Measurements from ENCODE around the gene SIT1. TPM values are rescaled to one million over a fixed set of nuclear protein-coding genes. Genes with fewer than 3 reads are reported as not detected.

SIT1 gene
- total RNA-seq, 2 donors from 2014 or later: 0.68 TPM; not detected in 1

GRCh38 chr9:35611230-35611797 lies 39.4 kb downstream of the SIT1 start:
- Histone ChIP-seq H3K9me3 (no peaks in the 10 kb centered on the region), H3K36me3 (peaks cover 24% of the 10 kb centered on the region), H3K4me3 (no peak overlapping the region), H3K4me1 (ENCODE audit: control insufficient read depth in 1 of 2, low read depth in 2 of 2) (peaks cover 7 to 10% of the 10 kb centered on the region in 2 donors), H3K27ac (no peak overlapping the region), H3K27me3 (replicated peaks; ENCODE audit: insufficient read depth) (no peaks in the 10 kb centered on the region)
- no peak for ATAC-seq (ENCODE audit: insufficient number of reproducible peaks, low FRiP score, low read depth)
- peak; percentile 57 for TF ChIP-seq CTCF (IDR thresholded peaks at IDR 0.05)
- no peak for DNase-seq (ENCODE audit: low spot score)

GRCh38 chr9:35609820-35610163 lies 40.9 kb downstream of the SIT1 start:
- Histone ChIP-seq H3K27ac (no peak overlapping the region), H3K4me1 (ENCODE audit: control insufficient read depth in 1 of 2, low read depth in 2 of 2) (peaks cover 11 to 15% of the 10 kb centered on the region in 2 donors), H3K36me3 (peaks cover 24% of the 10 kb centered on the region), H3K4me3 (no peak overlapping the region), H3K9me3 (no peaks in the 10 kb centered on the region), H3K27me3 (replicated peaks; ENCODE audit: insufficient read depth) (no peaks in the 10 kb centered on the region)
- no peak for DNase-seq (ENCODE audit: low spot score)
- no peak for ATAC-seq (ENCODE audit: insufficient number of reproducible peaks, low FRiP score, low read depth)
- no peak for TF ChIP-seq CTCF (IDR thresholded peaks at IDR 0.05)

- no peak for ATAC-seq (ENCODE audit: insufficient number of reproducible peaks, low FRiP score, low read depth)
Observed at GRCh38 chr9:35609001-35609819, 41.5 kb downstream of the SIT1 start.

GRCh38 chr9:35608221-35608620 lies 42.5 kb downstream of the SIT1 start:
- TF ChIP-seq CTCF (IDR thresholded peaks at IDR 0.05): no peak
- peaks cover 24% of the 10 kb centered on the region for H3K36me3 ChIP-seq
- DNase-seq (ENCODE audit: low spot score) (no peak), ATAC-seq (ENCODE audit: insufficient number of reproducible peaks, low FRiP score, low read depth) (no peak)
- H3K27ac ChIP-seq: no peak overlapping the region
- H3K27me3 ChIP-seq (replicated peaks; ENCODE audit: insufficient read depth): no peaks in the 10 kb centered on the region
- peaks cover 13 to 17% of the 10 kb centered on the region in 2 donors for H3K4me1 ChIP-seq (ENCODE audit: control insufficient read depth in 1 of 2, low read depth in 2 of 2)
- no peaks in the 10 kb centered on the region for H3K9me3 ChIP-seq
- H3K4me3 ChIP-seq: no peak overlapping the region

More at GRCh38 chr9:35609001-35609819, 41.5 kb downstream of the SIT1 start:
- H3K27me3 ChIP-seq (replicated peaks; ENCODE audit: insufficient read depth): no peaks in the 10 kb centered on the region
- no peak overlapping the region for H3K27ac ChIP-seq
- no peak overlapping the region for H3K4me3 ChIP-seq
- peaks cover 11 to 15% of the 10 kb centered on the region in 2 donors for H3K4me1 ChIP-seq (ENCODE audit: control insufficient read depth in 1 of 2, low read depth in 2 of 2)
- H3K36me3 ChIP-seq: peaks cover 24% of the 10 kb centered on the region
- no peak for TF ChIP-seq CTCF (IDR thresholded peaks at IDR 0.05)
- no peak for DNase-seq (ENCODE audit: low spot score)
- H3K9me3 ChIP-seq: no peaks in the 10 kb centered on the region

GRCh38 chr9:35606726-35607125 lies 44.0 kb downstream of the SIT1 start:
- no peak overlapping the region for H3K27ac ChIP-seq

More at GRCh38 chr9:35606726-35607125, 44.0 kb downstream of the SIT1 start:
- ATAC-seq (ENCODE audit: insufficient number of reproducible peaks, low FRiP score, low read depth) (no peak), DNase-seq (ENCODE audit: low spot score) (no peak)
- H3K27me3 ChIP-seq (replicated peaks; ENCODE audit: insufficient read depth): no peaks in the 10 kb centered on the region
- no peak for TF ChIP-seq CTCF (IDR thresholded peaks at IDR 0.05)
- H3K4me1 ChIP-seq (ENCODE audit: control insufficient read depth in 1 of 2, low read depth in 2 of 2): peaks cover 19 to 25% of the 10 kb centered on the region in 2 donors
- H3K4me3 ChIP-seq: peak overlapping the region; percentile 90
- H3K36me3 ChIP-seq: peaks cover 24% of the 10 kb centered on the region
- no peaks in the 10 kb centered on the region for H3K9me3 ChIP-seq

Measured in thoracic aorta (tissue), 2 donors.